Stimulated activated naive B cell treated with anti-CD40 and anti-IgM and Interleukin-4, amounts not matched to agents 10 μg/mL and 1 μg/mL and 100 μg/mL, for 72 hours (primary cell): ENCODE measurements around the gene CNPY1.
"Not testable (repeated sequence)": the region's sequence is repeated elsewhere in the genome, so short reads cannot be mapped to it uniquely, and the experiment has no call there.

ENCODE experiments used
- ATAC-seq, 2 donors: fragments of 150-1000 bp; cut with Tn5 transposase; replicated peaks; 2 replicates each; pipeline ENCODE4 v1.10.0; 2021; ENCODE audit warnings: moderate library complexity in 1 of 2
- DNase-seq: peaks from one replicate; pipeline ENCODE4 v3.0.0; 2021
- H3K27ac Mint-ChIP-seq: one replicate; pipeline ENCODE4 v1.8.0; 2022; ENCODE audit warnings: mild to moderate bottlenecking, mixed read lengths
- H3K27me3 Mint-ChIP-seq, 2 donors: one replicate each; pipeline ENCODE4 v1.8.0; 2022; ENCODE audit warnings: mixed read lengths in 2 of 2
- H3K36me3 Mint-ChIP-seq, 2 donors: one replicate each; pipeline ENCODE4 v1.8.0; 2022; ENCODE audit warnings: mixed read lengths in 2 of 2, mild to moderate bottlenecking in 1 of 2
- H3K4me1 Mint-ChIP-seq, 2 donors: one replicate each; pipeline ENCODE4 v1.8.0; 2022; ENCODE audit warnings: mixed read lengths in 2 of 2, mild to moderate bottlenecking in 1 of 2
- H3K4me3 Mint-ChIP-seq, 2 donors: one replicate each; pipeline ENCODE4 v1.8.0; 2022; ENCODE audit warnings: mild to moderate bottlenecking in 2 of 2, mixed read lengths in 2 of 2, moderate library complexity in 1 of 2
- H3K9me3 Mint-ChIP-seq, 2 donors: one replicate each; pipeline ENCODE4 v1.8.0; 2022; ENCODE audit warnings: mixed read lengths in 2 of 2, mild to moderate bottlenecking in 1 of 2

CNPY1 gene

DNA sequence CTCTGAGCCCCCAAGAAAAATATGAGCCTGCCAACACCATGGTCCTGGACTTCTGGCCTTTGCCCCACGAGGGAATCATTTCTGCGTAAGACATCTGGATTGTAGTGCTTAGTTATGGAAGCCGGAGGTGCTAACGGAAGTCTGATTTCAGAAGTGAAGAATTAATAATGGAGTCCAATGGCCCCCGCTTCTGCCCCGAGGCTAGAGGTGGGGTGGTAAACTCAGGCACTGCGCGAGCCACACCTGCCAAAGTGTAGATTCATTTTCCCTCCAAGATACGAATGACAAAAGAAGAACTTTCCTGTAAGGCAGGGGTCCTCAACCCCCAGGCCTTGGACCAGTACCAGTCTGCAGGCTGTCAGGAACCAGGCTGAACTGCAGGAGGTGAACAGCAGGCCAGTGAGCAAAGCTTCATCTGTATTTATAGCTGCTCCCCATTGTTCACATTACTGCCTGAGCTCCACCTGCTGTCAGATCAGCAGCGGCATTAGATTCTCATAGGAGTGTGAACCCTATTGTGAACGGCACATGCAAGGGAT, 22.3 kb downstream of the CNPY1 start:
- H3K4me3 Mint-ChIP-seq = no peak overlapping the region
- H3K9me3 Mint-ChIP-seq = no peaks in the 10 kb centered on the region
- DNase-seq (no peak), ATAC-seq (no peak)
- no peaks in the 10 kb centered on the region for H3K4me1 Mint-ChIP-seq
- H3K27me3 Mint-ChIP-seq = peaks cover 41 to 57% of the 10 kb centered on the region in 2 donors
- H3K27ac Mint-ChIP-seq = no peak overlapping the region
- H3K36me3 Mint-ChIP-seq = no peaks in the 10 kb centered on the region

- Mint-ChIP-seq H3K36me3 (no peaks in the 10 kb centered on the region), H3K27ac (no peak overlapping the region), H3K9me3 (no peaks in the 10 kb centered on the region), H3K4me1 (no peaks in the 10 kb centered on the region), H3K4me3 (no peak overlapping the region), H3K27me3 (peaks cover 44 to 57% of the 10 kb centered on the region in 2 donors)
- no peak for DNase-seq
- ATAC-seq = no peak
Measured at GRCh38 chr7:155523168-155523675, 23.1 kb downstream of the CNPY1 start.

GRCh38 chr7:155521743-155522398, 24.5 kb downstream of the CNPY1 start:
- no peak for ATAC-seq
- Mint-ChIP-seq H3K27ac (no peak overlapping the region), H3K9me3 (no peaks in the 10 kb centered on the region), H3K36me3 (no peaks in the 10 kb centered on the region), H3K4me3 (no peak overlapping the region), H3K4me1 (no peaks in the 10 kb centered on the region), H3K27me3 (peaks cover 54 to 63% of the 10 kb centered on the region in 2 donors)
- DNase-seq = no peak

DNA sequence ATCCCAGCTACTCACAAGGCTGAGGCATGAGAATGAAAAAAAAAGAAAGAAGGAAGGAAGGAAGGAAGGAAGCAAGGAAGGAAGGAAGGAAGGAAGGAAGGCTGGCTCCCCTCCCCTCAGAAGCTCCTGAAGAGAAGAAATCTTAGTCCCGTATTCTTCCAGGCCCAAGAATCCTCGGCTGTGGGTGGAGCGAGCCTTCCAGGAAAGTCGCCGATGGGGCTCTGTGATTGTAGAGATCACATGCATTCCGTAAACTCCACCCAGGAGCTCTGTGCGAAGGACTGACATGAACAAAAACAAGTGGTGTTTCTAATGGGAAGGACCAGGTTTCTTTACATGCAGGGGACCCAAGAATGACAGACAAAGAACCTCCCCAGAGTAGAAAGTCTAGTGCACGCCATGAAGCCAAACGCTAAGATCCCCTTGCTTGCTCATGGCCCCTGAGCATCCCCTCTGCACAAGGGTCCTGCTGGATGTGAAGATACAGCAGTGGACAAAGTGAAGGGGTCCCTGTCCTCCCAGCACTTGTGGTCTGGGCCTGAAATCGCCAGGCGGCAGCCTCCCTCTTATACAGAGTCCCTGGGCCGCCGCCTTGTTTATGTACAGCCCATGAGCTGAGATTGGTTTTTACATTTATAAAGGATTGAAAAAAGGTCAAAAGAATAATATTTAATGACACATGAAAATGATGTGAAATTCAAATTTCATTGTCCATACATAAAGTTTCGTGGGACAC, 25.2 kb downstream of the CNPY1 start:
- H3K27me3 Mint-ChIP-seq = peaks cover 56 to 63% of the 10 kb centered on the region in 2 donors
- DNase-seq = no peak
- H3K4me3 Mint-ChIP-seq = no peak overlapping the region
- H3K36me3 Mint-ChIP-seq = no peaks in the 10 kb centered on the region
- no peak for ATAC-seq
- H3K27ac Mint-ChIP-seq = no peak overlapping the region
- H3K9me3 Mint-ChIP-seq = no peaks in the 10 kb centered on the region
- no peaks in the 10 kb centered on the region for H3K4me1 Mint-ChIP-seq

- Mint-ChIP-seq H3K9me3 (no peaks in the 10 kb centered on the region), H3K4me3 (no peak overlapping the region), H3K4me1 (no peaks in the 10 kb centered on the region), H3K27me3 (peaks cover 59 to 66% of the 10 kb centered on the region in 2 donors), H3K36me3 (no peaks in the 10 kb centered on the region), H3K27ac (no peak overlapping the region)
- DNase-seq (no peak), ATAC-seq (no peak)
Measured at GRCh38 chr7:155520114-155520513, 26.2 kb downstream of the CNPY1 start.

GRCh38 chr7:155519358-155519757, 27.0 kb downstream of the CNPY1 start:
- not testable (repeated sequence) for DNase-seq, H3K9me3 Mint-ChIP-seq, ATAC-seq, H3K36me3 Mint-ChIP-seq, H3K4me1 Mint-ChIP-seq, H3K4me3 Mint-ChIP-seq, H3K27ac Mint-ChIP-seq
- H3K27me3 Mint-ChIP-seq = peaks cover 65 to 73% of the 10 kb centered on the region in 2 donors

DNA sequence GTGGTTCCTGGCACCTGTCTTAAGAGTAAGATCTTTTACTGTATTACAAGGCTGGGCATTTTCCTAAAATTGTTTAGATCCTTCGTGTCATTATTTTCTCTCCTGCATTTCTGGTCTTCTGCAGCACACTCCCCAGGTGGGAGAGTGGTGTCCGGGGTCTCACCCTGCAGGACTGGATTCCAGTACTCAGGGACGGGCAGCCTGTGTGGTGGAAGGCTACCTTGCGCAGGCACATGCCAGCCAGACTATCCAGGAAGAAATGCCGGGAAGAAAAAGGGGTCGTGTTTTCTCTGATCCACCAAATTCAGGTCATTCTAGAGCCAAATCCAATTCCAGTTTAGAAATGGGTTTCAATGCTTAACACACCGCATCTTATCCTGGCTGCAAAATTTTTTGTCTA, 27.7 kb downstream of the CNPY1 start:
- Mint-ChIP-seq H3K27ac (no peak overlapping the region), H3K9me3 (no peaks in the 10 kb centered on the region), H3K27me3 (peaks cover 71 to 74% of the 10 kb centered on the region in 2 donors), H3K4me3 (no peak overlapping the region), H3K4me1 (no peaks in the 10 kb centered on the region), H3K36me3 (no peaks in the 10 kb centered on the region)
- DNase-seq (no peak), ATAC-seq (no peak)

- no peak for DNase-seq
- H3K9me3 Mint-ChIP-seq = no peaks in the 10 kb centered on the region
- no peaks in the 10 kb centered on the region for H3K36me3 Mint-ChIP-seq
- no peak overlapping the region for H3K4me3 Mint-ChIP-seq
- H3K27me3 Mint-ChIP-seq = peaks cover 67 to 69% of the 10 kb centered on the region in 2 donors
- no peak for ATAC-seq
- H3K4me1 Mint-ChIP-seq = no peaks in the 10 kb centered on the region
- H3K27ac Mint-ChIP-seq = no peak overlapping the region
Measured at GRCh38 chr7:155517969-155518368, 28.4 kb downstream of the CNPY1 start.

- no peaks in the 10 kb centered on the region for H3K36me3 Mint-ChIP-seq
- DNase-seq (no peak), ATAC-seq (no peak)
- no peak overlapping the region for H3K4me3 Mint-ChIP-seq
- H3K4me1 Mint-ChIP-seq = no peaks in the 10 kb centered on the region
- H3K27ac Mint-ChIP-seq = no peak overlapping the region
- H3K9me3 Mint-ChIP-seq = no peaks in the 10 kb centered on the region
- H3K27me3 Mint-ChIP-seq = peaks cover 62 to 67% of the 10 kb centered on the region in 2 donors
Measured at GRCh38 chr7:155517452-155517851, 28.9 kb downstream of the CNPY1 start.

GRCh38 chr7:155516466-155516865, 29.9 kb downstream of the CNPY1 start:
- H3K27me3 Mint-ChIP-seq = peaks cover 57 to 74% of the 10 kb centered on the region in 2 donors
- no peak overlapping the region for H3K4me3 Mint-ChIP-seq
- no peaks in the 10 kb centered on the region for H3K9me3 Mint-ChIP-seq

GRCh38 chr7:155515318-155515717, 31.0 kb downstream of the CNPY1 start:
- ATAC-seq = no peak
- no peak overlapping the region for H3K27ac Mint-ChIP-seq
- H3K27me3 Mint-ChIP-seq = peaks cover 65 to 76% of the 10 kb centered on the region in 2 donors
- no peak for DNase-seq
- no peaks in the 10 kb centered on the region for H3K36me3 Mint-ChIP-seq
- no peaks in the 10 kb centered on the region for H3K9me3 Mint-ChIP-seq
- H3K4me1 Mint-ChIP-seq = peaks cover under 1% of the 10 kb centered on the region in 2 donors
- no peak overlapping the region for H3K4me3 Mint-ChIP-seq

More at GRCh38 chr7:155516466-155516865, 29.9 kb downstream of the CNPY1 start:
- Mint-ChIP-seq H3K27ac (no peak overlapping the region), H3K4me1 (no peaks in the 10 kb centered on the region), H3K36me3 (no peaks in the 10 kb centered on the region)
- DNase-seq (no peak), ATAC-seq (no peak)

DNA sequence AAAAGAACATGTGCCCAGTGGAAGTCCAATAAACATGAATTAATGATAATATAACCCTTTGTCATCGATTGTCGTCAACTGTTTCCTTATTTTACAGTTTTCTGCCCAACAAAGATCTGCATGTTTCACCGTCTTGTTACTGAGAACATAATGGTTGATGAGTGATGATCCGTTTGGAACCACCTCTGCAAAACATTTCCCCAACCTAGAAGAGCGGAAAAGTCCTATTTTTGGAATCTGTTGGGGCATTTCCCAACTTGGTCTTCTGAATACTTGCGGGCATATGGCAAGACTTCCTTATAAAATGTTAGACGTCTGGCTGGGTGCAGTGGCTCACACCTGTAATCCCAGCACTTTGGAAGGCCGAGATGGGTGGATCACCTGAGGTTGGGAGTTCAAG, 32.1 kb downstream of the CNPY1 start:
- ATAC-seq (no peak), DNase-seq (no peak)
- peaks cover 5 to 8% of the 10 kb centered on the region in 2 donors for H3K4me1 Mint-ChIP-seq
- H3K4me3 Mint-ChIP-seq = no peak overlapping the region
- H3K36me3 Mint-ChIP-seq = peaks cover under 1% of the 10 kb centered on the region in 2 donors
- H3K9me3 Mint-ChIP-seq = peaks cover 0 to under 1% of the 10 kb centered on the region in 2 donors
- H3K27me3 Mint-ChIP-seq = peaks cover 64 to 87% of the 10 kb centered on the region in 2 donors
- H3K27ac Mint-ChIP-seq = no peak overlapping the region

GRCh38 chr7:155513543-155514285, 32.6 kb downstream of the CNPY1 start:
- peaks cover 9 to 14% of the 10 kb centered on the region in 2 donors for H3K4me1 Mint-ChIP-seq

DNA sequence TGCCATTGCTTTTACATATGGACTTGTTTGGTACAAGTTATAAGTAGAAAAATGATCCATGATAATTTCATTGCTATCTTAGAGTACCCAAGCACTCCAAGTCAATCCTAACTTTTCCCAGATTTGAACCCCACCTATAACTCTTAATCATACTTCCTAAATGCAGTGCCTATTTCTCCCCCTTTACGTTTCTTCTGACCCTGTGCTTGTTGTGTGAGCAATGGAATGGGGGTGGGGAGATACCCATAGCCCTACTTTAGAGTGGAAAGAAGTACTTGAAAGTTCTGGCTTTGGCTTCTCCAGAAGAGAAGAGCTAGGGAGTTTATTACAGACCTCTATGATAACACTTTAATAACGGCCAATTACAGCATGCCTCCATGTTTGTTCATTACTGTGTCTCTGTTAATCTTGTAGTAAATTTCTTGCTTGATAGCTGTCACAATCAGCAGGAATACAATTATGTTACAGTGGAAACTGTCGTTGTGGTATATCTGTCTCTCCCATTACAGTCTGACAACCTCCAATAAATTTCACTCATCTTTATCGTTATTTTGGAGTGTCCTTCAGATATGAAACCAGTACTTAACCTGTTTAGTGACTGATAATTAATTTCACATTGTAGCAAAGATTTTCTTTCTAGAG, 34.0 kb downstream of the CNPY1 start:
- Mint-ChIP-seq H3K9me3 (peaks cover 0 to 3% of the 10 kb centered on the region in 2 donors), H3K4me3 (no peak overlapping the region), H3K27me3 (peaks cover 59 to 86% of the 10 kb centered on the region in 2 donors), H3K4me1 (peaks cover 10 to 14% of the 10 kb centered on the region in 2 donors), H3K27ac (no peak overlapping the region), H3K36me3 (peaks cover 4 to 5% of the 10 kb centered on the region in 2 donors)
- ATAC-seq = no peak
- no peak for DNase-seq

More at GRCh38 chr7:155513543-155514285, 32.6 kb downstream of the CNPY1 start:
- ATAC-seq (no peak), DNase-seq (no peak)
- peaks cover 4 to 5% of the 10 kb centered on the region in 2 donors for H3K36me3 Mint-ChIP-seq
- H3K4me3 Mint-ChIP-seq = no peak overlapping the region
- H3K27me3 Mint-ChIP-seq = peaks cover 65 to 88% of the 10 kb centered on the region in 2 donors
- peaks cover 0 to 3% of the 10 kb centered on the region in 2 donors for H3K9me3 Mint-ChIP-seq
- H3K27ac Mint-ChIP-seq = no peak overlapping the region
